HL-60 (cell line): ENCODE measurements around the gene TNFAIP8L3.

Source experiments
- CTCF ChIP-seq: IDR thresholded peaks from one replicate; pipeline ENCODE4 v1.5.1; 2011; ENCODE audit warnings: low read length, control low read depth, inconsistent platforms; ENCODE audit not compliant: insufficient read depth
- GABPA ChIP-seq: IDR thresholded peaks from 2 replicates; pipeline ENCODE4 v1.6.1; 2012; ENCODE audit warnings: low read depth
- POLR2AphosphoS5 ChIP-seq: IDR thresholded peaks from 2 replicates; pipeline ENCODE4 v1.6.1; 2012; ENCODE audit warnings: low read depth

GRCh38 chr15:51096976-51097375, 2.3 kb upstream of the TNFAIP8L3 start:
- TF ChIP-seq POLR2AphosphoS5: no peak
- TF ChIP-seq CTCF: no peak
- TF ChIP-seq GABPA: no peak
